SK-N-SH (cell line): ENCODE results near the gene TNFRSF1A. TPM values are rescaled to one million over a fixed set of nuclear protein-coding genes. Genes with fewer than 3 reads are reported as not detected.
A peak's percentile ranks its signal among the peaks of the same experiment; 100 is the strongest.

Experiments used
- CTCF ChIA-PET: fragments of 300-600, 350-600 bp; formaldehyde crosslinking; extraction: SDS; loops from one replicate; lab custom pipeline; 2021; lab: Yijun Ruan, JAX
- POLR2A ChIA-PET: fragments of 350-600 bp; sonication (Branson Sonifier 250); formaldehyde crosslinking; extraction: SDS; loops from one replicate; lab custom pipeline; 2020; ENCODE audit warnings: antibody characterized with exemption, inconsistent platforms; lab: Yijun Ruan, JAX
- DNase-seq: peaks from one replicate; pipeline ENCODE4 v3.0.0; 2012
- H2AFZ ChIP-seq: fragments of 200-600 bp; sonication (generic); 2 replicates; pipeline ENCODE4 v1.8.1; 2016; ENCODE audit warnings: antibody characterized with exemption, mild to moderate bottlenecking, low read depth
- H3F3A ChIP-seq: fragments of 200-600 bp; sonication (generic); replicated peaks from 2 replicates; pipeline ENCODE3; 2016; ENCODE audit warnings: antibody characterized with exemption, mild to moderate bottlenecking; ENCODE audit not compliant: insufficient read depth
- H3K27ac ChIP-seq, 2 experiments: fragments of 200-500 bp in 1 of 2; fragments of 200-600 bp in 1 of 2; sonication (Bioruptor generic) in 1 of 2; sonication (generic), shearing (Covaris generic) in 1 of 2; 2 replicates each; pipeline versions ENCODE4 v1.5.1 to v1.6.1; 2014 to 2016; ENCODE audit warnings: low read depth in 2 of 2, inconsistent platforms in 1 of 2, low read length in 1 of 2, mild to moderate bottlenecking in 1 of 2, mixed read lengths in 1 of 2
- H3K27me3 ChIP-seq: fragments of 200-600 bp; sonication (generic), shearing (Covaris generic); 2 replicates; pipeline ENCODE4 v1.6.1; 2016; ENCODE audit warnings: mixed run types; ENCODE audit not compliant: insufficient read depth
- H3K36me3 ChIP-seq, 2 experiments: fragments of 200-500 bp in 1 of 2; fragments of 200-600 bp in 1 of 2; sonication (Bioruptor generic) in 1 of 2; sonication (generic) in 1 of 2; replicated peaks in 1 of 2; 2 replicates each; pipeline versions ENCODE3 to v1.5.1; 2014 to 2016; ENCODE audit warnings: low read length in 1 of 2, mild to moderate bottlenecking in 1 of 2; ENCODE audit not compliant: insufficient read depth in 2 of 2, control insufficient read depth in 1 of 2
- H3K4me1 ChIP-seq, 2 experiments: fragments of 200-500 bp in 1 of 2; fragments of 200-600 bp in 1 of 2; sonication (Bioruptor generic) in 1 of 2; sonication (generic), shearing (Covaris generic) in 1 of 2; 2 replicates each; pipeline versions ENCODE4 v1.5.1 to v1.6.1; 2014 to 2016; ENCODE audit warnings: low read depth in 1 of 2, low read length in 1 of 2, mixed run types in 1 of 2; ENCODE audit not compliant: insufficient read depth in 2 of 2, control insufficient read depth in 1 of 2
- H3K4me2 ChIP-seq: fragments of 200-600 bp; sonication (generic), shearing (Covaris generic); 2 replicates; pipeline ENCODE4 v1.6.1; 2017; ENCODE audit warnings: mixed run types
- H3K4me3 ChIP-seq, 2 experiments: fragments of 200-500 bp in 1 of 2; fragments of 200-600 bp in 1 of 2; sonication (Bioruptor generic) in 1 of 2; sonication (generic), shearing (Covaris generic) in 1 of 2; 2 replicates each; pipeline versions ENCODE4 v1.5.1 to v1.8.1; 2014 to 2016; ENCODE audit warnings: low read depth in 2 of 2, inconsistent platforms in 1 of 2, low read length in 1 of 2, mild to moderate bottlenecking in 1 of 2, mixed read lengths in 1 of 2, moderate library complexity in 1 of 2
- H3K79me2 ChIP-seq: fragments of 200-600 bp; sonication (generic); 2 replicates; pipeline ENCODE4 v1.8.1; 2017; ENCODE audit warnings: mild to moderate bottlenecking; ENCODE audit not compliant: insufficient read depth
- H3K9ac ChIP-seq: fragments of 200-600 bp; sonication (generic); 2 replicates; pipeline ENCODE4 v1.6.1; 2017; ENCODE audit warnings: mixed run types
- H3K9me2 ChIP-seq: fragments of 200-600 bp; sonication (generic); 2 replicates; pipeline ENCODE4 v1.6.1; 2017; ENCODE audit warnings: mixed run types
- H3K9me3 ChIP-seq: fragments of 200-600 bp; sonication (generic); 2 replicates; pipeline ENCODE4 v1.6.1; 2017; ENCODE audit warnings: mixed run types, mild to moderate bottlenecking, moderate library complexity
- H4K20me1 ChIP-seq: fragments of 200-600 bp; sonication (generic); 2 replicates; pipeline ENCODE4 v1.6.1; 2017; ENCODE audit warnings: mild to moderate bottlenecking, mixed run types; ENCODE audit not compliant: insufficient read depth
- CHD2 ChIP-seq: fragments of 150-350 bp; IDR thresholded peaks from 2 replicates; pipeline ENCODE4 v1.6.1; 2018; ENCODE audit warnings: low read length; ENCODE audit not compliant: partially characterized antibody
- EP300 ChIP-seq, 2 experiments: IDR thresholded peaks; 2 replicates each; pipeline versions ENCODE4 v1.4.0 to v1.6.1; 2012; ENCODE audit warnings: borderline replicate concordance in 1 of 2, low read depth in 1 of 2, low read length in 1 of 2
- FOXM1 ChIP-seq: IDR thresholded peaks from 2 replicates; pipeline ENCODE4 v1.4.0; 2012; ENCODE audit warnings: low read depth, mild to moderate bottlenecking
- MAX ChIP-seq: IDR thresholded peaks from 2 replicates; pipeline ENCODE4 v1.4.0; 2012; ENCODE audit warnings: low read depth
- MEF2A ChIP-seq: IDR thresholded peaks from 2 replicates; pipeline ENCODE4 v1.4.0; 2012; ENCODE audit warnings: low read depth, borderline replicate concordance
- POLR2AphosphoS5 ChIP-seq: IDR thresholded peaks from 2 replicates; pipeline ENCODE4 v1.6.1; 2012; ENCODE audit warnings: low read depth, low read length
- RAD21 ChIP-seq: IDR thresholded peaks from 2 replicates; pipeline ENCODE4 v1.6.1; 2012; ENCODE audit warnings: mild to moderate bottlenecking, low read length
- RFX5 ChIP-seq: IDR thresholded peaks from 2 replicates; pipeline ENCODE4 v1.6.1; 2012; ENCODE audit warnings: mild to moderate bottlenecking, improper control_type of control experiment, low read length
- SMC3 ChIP-seq: IDR thresholded peaks from 2 replicates; pipeline ENCODE4 v1.6.1; 2012; ENCODE audit warnings: low read depth, low read length, improper control_type of control experiment
- WGBS: methylation state at CpG from one replicate; pipeline ENCODE4 v1.1.6; 2017; ENCODE audit warnings: low lambda C conversion rate; 5-methylcytosine and 5-hydroxymethylcytosine counted together
- polyA plus RNA-seq, 3 experiments: library from polyadenylated mRNA; depleted of rRNA; stranded (reverse); fragments of >200 nt; gene quantifications; 2 replicates each; pipeline ENCODE4 v1.2.3, GENCODE V29; 2012
- TF ChIP-seq, protein P1 (sequence below): fragments of 150-350 bp; IDR thresholded peaks from 2 replicates; pipeline ENCODE4 v1.6.1; 2016; ENCODE audit warnings: mild to moderate bottlenecking, low read depth, low read length
- TF ChIP-seq, protein P2 (sequence below): IDR thresholded peaks from 2 replicates; pipeline ENCODE4 v1.4.0; 2012; ENCODE audit warnings: low read depth, borderline replicate concordance
- TF ChIP-seq, protein P3 (sequence below): IDR thresholded peaks from 2 replicates; pipeline ENCODE4 v1.6.1; 2012; ENCODE audit warnings: mild to moderate bottlenecking, low read depth, low read length, moderate library complexity
- TF ChIP-seq, protein P4 (sequence below): fragments of 200-600 bp; sonication (generic); IDR thresholded peaks from 2 replicates; pipeline ENCODE4 v1.6.1; 2017; ENCODE audit warnings: antibody characterized with exemption, mild to moderate bottlenecking, moderate library complexity

The TNFRSF1A gene
- polyA plus RNA-seq, 1 of the 3 experiments (the other 2 are of a cell fraction) = 92.9 TPM

- ChIA-PET CTCF (interaction anchor here (0.6 to 7.0 kb wide), 56 partner anchors 10 to 322 kb away, joined by 3 to 100 read pairs (median 4); partner anchors contain the start of genes CD9 and VWF), POLR2A (interaction anchor here (0.5 to 1.0 kb wide), 2 partner anchors 89 to 318 kb away, joined by 4 read pairs; no protein-coding TSS in a partner anchor)
- peak overlapping the region in 1 of 2 experiments; percentile 87; a peak in 3 of 4 replicates for H3K27ac ChIP-seq
- no peaks in the 10 kb centered on the region for H4K20me1 ChIP-seq
- DNase-seq = peak; percentile 91
- H3K36me3 ChIP-seq = no peaks in the 10 kb centered on the region
- H3K79me2 ChIP-seq = no peaks in the 10 kb centered on the region
- H3F3A ChIP-seq = peaks cover 26% of the 10 kb centered on the region
- no peaks in the 10 kb centered on the region for H3K27me3 ChIP-seq
- H3K4me3 ChIP-seq = no peak overlapping the region; a peak in 1 of 4 replicates
- H3K4me2 ChIP-seq = no peak overlapping the region
- H3K9ac ChIP-seq = peak overlapping the region; percentile 50; the same call in 1 of the 2 replicates
- H3K9me3 ChIP-seq = no peaks in the 10 kb centered on the region
- TF ChIP-seq SMC3 (peak; percentile 99), EP300 (IDR thresholded peaks at IDR 0.05; ENCODE audit: borderline replicate concordance in 1 of 2, low read depth in 1 of 2, low read length in 1 of 2) (no peak), RAD21 (peak; percentile 99), MAX (no peak), CHD2 (peak; percentile 18), RFX5 (peak; percentile 33; the same call in 1 of the 2 replicates), MEF2A (no peak), FOXM1 (no peak), POLR2AphosphoS5 (no peak)
- TF ChIP-seq, protein P1, sequence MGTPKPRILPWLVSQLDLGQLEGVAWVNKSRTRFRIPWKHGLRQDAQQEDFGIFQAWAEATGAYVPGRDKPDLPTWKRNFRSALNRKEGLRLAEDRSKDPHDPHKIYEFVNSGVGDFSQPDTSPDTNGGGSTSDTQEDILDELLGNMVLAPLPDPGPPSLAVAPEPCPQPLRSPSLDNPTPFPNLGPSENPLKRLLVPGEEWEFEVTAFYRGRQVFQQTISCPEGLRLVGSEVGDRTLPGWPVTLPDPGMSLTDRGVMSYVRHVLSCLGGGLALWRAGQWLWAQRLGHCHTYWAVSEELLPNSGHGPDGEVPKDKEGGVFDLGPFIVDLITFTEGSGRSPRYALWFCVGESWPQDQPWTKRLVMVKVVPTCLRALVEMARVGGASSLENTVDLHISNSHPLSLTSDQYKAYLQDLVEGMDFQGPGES = no peak
- TF ChIP-seq, protein P2, sequence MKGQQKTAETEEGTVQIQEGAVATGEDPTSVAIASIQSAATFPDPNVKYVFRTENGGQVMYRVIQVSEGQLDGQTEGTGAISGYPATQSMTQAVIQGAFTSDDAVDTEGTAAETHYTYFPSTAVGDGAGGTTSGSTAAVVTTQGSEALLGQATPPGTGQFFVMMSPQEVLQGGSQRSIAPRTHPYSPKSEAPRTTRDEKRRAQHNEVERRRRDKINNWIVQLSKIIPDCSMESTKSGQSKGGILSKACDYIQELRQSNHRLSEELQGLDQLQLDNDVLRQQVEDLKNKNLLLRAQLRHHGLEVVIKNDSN = no peak
- TF ChIP-seq, protein P3, sequence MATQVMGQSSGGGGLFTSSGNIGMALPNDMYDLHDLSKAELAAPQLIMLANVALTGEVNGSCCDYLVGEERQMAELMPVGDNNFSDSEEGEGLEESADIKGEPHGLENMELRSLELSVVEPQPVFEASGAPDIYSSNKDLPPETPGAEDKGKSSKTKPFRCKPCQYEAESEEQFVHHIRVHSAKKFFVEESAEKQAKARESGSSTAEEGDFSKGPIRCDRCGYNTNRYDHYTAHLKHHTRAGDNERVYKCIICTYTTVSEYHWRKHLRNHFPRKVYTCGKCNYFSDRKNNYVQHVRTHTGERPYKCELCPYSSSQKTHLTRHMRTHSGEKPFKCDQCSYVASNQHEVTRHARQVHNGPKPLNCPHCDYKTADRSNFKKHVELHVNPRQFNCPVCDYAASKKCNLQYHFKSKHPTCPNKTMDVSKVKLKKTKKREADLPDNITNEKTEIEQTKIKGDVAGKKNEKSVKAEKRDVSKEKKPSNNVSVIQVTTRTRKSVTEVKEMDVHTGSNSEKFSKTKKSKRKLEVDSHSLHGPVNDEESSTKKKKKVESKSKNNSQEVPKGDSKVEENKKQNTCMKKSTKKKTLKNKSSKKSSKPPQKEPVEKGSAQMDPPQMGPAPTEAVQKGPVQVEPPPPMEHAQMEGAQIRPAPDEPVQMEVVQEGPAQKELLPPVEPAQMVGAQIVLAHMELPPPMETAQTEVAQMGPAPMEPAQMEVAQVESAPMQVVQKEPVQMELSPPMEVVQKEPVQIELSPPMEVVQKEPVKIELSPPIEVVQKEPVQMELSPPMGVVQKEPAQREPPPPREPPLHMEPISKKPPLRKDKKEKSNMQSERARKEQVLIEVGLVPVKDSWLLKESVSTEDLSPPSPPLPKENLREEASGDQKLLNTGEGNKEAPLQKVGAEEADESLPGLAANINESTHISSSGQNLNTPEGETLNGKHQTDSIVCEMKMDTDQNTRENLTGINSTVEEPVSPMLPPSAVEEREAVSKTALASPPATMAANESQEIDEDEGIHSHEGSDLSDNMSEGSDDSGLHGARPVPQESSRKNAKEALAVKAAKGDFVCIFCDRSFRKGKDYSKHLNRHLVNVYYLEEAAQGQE = no peak
- TF ChIP-seq, protein P4, sequence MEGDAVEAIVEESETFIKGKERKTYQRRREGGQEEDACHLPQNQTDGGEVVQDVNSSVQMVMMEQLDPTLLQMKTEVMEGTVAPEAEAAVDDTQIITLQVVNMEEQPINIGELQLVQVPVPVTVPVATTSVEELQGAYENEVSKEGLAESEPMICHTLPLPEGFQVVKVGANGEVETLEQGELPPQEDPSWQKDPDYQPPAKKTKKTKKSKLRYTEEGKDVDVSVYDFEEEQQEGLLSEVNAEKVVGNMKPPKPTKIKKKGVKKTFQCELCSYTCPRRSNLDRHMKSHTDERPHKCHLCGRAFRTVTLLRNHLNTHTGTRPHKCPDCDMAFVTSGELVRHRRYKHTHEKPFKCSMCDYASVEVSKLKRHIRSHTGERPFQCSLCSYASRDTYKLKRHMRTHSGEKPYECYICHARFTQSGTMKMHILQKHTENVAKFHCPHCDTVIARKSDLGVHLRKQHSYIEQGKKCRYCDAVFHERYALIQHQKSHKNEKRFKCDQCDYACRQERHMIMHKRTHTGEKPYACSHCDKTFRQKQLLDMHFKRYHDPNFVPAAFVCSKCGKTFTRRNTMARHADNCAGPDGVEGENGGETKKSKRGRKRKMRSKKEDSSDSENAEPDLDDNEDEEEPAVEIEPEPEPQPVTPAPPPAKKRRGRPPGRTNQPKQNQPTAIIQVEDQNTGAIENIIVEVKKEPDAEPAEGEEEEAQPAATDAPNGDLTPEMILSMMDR = peak; percentile 91
- WGBS = 3% methylated on average over 8 of the region's 8 CpGs
- no peaks in the 10 kb centered on the region for H3K9me2 ChIP-seq
- H2AFZ ChIP-seq = peak overlapping the region; percentile 90
- H3K4me1 ChIP-seq = peaks cover 6 to 35% of the 10 kb centered on the region in 2 experiments
Observed at GRCh38 chr12:6285063-6285477, 56.8 kb downstream of the TNFRSF1A start.
